Measurements from ENCODE around the gene PCNX3. TPM values are rescaled to one million over a fixed set of nuclear protein-coding genes. Genes with fewer than 3 reads are reported as not detected.

The PCNX3 gene
- total RNA-seq, 1 donor, result 27.9 TPM

DNA sequence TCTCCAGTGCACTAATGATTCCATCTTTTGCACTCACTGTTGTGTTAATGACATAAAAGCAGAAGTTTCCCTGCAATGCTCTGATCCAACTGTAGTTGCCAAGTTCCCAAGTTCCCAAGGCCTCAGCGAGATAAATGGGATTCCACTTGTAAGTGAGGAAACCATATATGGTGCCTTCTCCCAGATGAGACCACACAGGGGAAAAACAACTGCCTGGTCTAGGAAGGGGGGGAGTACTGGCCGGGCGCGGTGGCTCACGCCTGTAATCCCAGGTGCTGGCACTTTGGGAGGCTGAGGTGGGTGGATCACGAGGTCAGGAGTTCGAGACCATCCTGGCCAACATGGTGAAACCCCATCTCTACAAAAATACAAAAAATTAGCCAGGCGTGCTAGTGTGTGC, 70.4 kb downstream of the PCNX3 start:
- DNase-seq (ENCODE audit: insufficient read length, low spot score, missing footprints), result no peak
- H3K27me3 ChIP-seq (ENCODE audit: insufficient read depth, low read length), result peaks cover 21% of the 10 kb centered on the region
- no peak overlapping the region for H3K27ac ChIP-seq (ENCODE audit: low read depth, low read length)

More for the DNA sequence above, 70.4 kb downstream of the PCNX3 start:
- H3K4me3 ChIP-seq (ENCODE audit: insufficient read depth, low read length), result no peak overlapping the region
- no peaks in the 10 kb centered on the region for H3K79me2 ChIP-seq (ENCODE audit: insufficient read depth, low read length)
- H4K20me1 ChIP-seq (ENCODE audit: insufficient read depth, low read length), result no peaks in the 10 kb centered on the region
- H3K4me2 ChIP-seq (ENCODE audit: insufficient read depth, low read length), result no peak overlapping the region
- H3K4me1 ChIP-seq (ENCODE audit: insufficient read depth, low read length), result no peaks in the 10 kb centered on the region
- TF ChIP-seq, protein P1, sequence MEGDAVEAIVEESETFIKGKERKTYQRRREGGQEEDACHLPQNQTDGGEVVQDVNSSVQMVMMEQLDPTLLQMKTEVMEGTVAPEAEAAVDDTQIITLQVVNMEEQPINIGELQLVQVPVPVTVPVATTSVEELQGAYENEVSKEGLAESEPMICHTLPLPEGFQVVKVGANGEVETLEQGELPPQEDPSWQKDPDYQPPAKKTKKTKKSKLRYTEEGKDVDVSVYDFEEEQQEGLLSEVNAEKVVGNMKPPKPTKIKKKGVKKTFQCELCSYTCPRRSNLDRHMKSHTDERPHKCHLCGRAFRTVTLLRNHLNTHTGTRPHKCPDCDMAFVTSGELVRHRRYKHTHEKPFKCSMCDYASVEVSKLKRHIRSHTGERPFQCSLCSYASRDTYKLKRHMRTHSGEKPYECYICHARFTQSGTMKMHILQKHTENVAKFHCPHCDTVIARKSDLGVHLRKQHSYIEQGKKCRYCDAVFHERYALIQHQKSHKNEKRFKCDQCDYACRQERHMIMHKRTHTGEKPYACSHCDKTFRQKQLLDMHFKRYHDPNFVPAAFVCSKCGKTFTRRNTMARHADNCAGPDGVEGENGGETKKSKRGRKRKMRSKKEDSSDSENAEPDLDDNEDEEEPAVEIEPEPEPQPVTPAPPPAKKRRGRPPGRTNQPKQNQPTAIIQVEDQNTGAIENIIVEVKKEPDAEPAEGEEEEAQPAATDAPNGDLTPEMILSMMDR (IDR thresholded peaks at IDR 0.05; ENCODE audit: extremely low read depth, low read depth, low read length), result no peak
- H3K9me3 ChIP-seq (ENCODE audit: low read depth, low read length), result no peaks in the 10 kb centered on the region
- H2AFZ ChIP-seq (ENCODE audit: low read length), result no peak overlapping the region
- no peaks in the 10 kb centered on the region for H3K36me3 ChIP-seq (ENCODE audit: insufficient read depth, low read length)

Small RNA genes lying within 50 kb of the gene (small RNA-seq; reads per million reads assigned to genes)
- gene MIR4489 (0.30 reads per million), gene MIR4690 (not detected)

Other genes starting within 250 kb of the PCNX3 start
- gene SLC25A45, start 233.1 kb upstream of the PCNX3 start, total RNA-seq, result 4.1 and 4.3 TPM in 2 replicates
- gene FRMD8, start 229.1 kb upstream of the PCNX3 start, total RNA-seq, result 62.2 and 78.2 TPM in 2 replicates
- 818 and 1,122 TPM in 2 replicates for gene NEAT1, start 193.0 kb upstream of the PCNX3 start, total RNA-seq
- gene MALAT1, start 116.7 kb upstream of the PCNX3 start, total RNA-seq, result 19,002 and 21,612 TPM in 2 replicates
- gene SCYL1, start 90.7 kb upstream of the PCNX3 start, total RNA-seq, result 109 and 115 TPM in 2 replicates
- 40.7 and 41.6 TPM in 2 replicates for gene LTBP3, start 57.4 kb upstream of the PCNX3 start, total RNA-seq
- 37.1 and 42.3 TPM in 2 replicates for gene ZNRD2, start 45.3 kb upstream of the PCNX3 start, total RNA-seq
- gene FAM89B, start 43.2 kb upstream of the PCNX3 start, total RNA-seq, result 31.5 and 36.2 TPM in 2 replicates
- 43.9 and 58.6 TPM in 2 replicates for gene EHBP1L1, start 39.7 kb upstream of the PCNX3 start, total RNA-seq
- 0.29 TPM in 1 of 2 replicates, not detected in the other for gene KCNK7, start 20.0 kb upstream of the PCNX3 start, total RNA-seq
- 19.4 and 21.4 TPM in 2 replicates for gene MAP3K11, start 1.6 kb upstream of the PCNX3 start, total RNA-seq
- gene SIPA1, start 22.3 kb downstream of the PCNX3 start, total RNA-seq, result 12.7 and 15.2 TPM in 2 replicates
- gene RELA, start 47.1 kb downstream of the PCNX3 start, total RNA-seq, result 29.2 and 31.8 TPM in 2 replicates
- 37.4 and 44.2 TPM in 2 replicates for gene KAT5, start 96.5 kb downstream of the PCNX3 start, total RNA-seq
- gene RNASEH2C, start 105.0 kb downstream of the PCNX3 start, total RNA-seq, result 27.4 and 27.9 TPM in 2 replicates
- gene AP5B1, start 165.2 kb downstream of the PCNX3 start, total RNA-seq, result 15.3 and 18.1 TPM in 2 replicates
- not detected in 2 replicates for gene OVOL1, start 171.3 kb downstream of the PCNX3 start, total RNA-seq
- 1.1 and 1.5 TPM in 2 replicates for gene SNX32, start 218.2 kb downstream of the PCNX3 start, total RNA-seq
- gene CFL1, start 242.4 kb downstream of the PCNX3 start, total RNA-seq, result 607 and 704 TPM in 2 replicates
- gene MUS81, start 244.7 kb downstream of the PCNX3 start, total RNA-seq, result 50.1 and 53.6 TPM in 2 replicates